ENCODE measurements around the gene TAS2R3. TPM values are rescaled to one million over a fixed set of nuclear protein-coding genes. Genes with fewer than 3 reads are reported as not detected.

Gene TAS2R3
- total and polyA plus RNA-seq, 9 of the 15 experiments (the other 6 are each of a cell fraction or from before 2014, with no cell fraction given) = 0.37 to 1.9 (median 1.2) TPM; not detected in 2

DNA sequence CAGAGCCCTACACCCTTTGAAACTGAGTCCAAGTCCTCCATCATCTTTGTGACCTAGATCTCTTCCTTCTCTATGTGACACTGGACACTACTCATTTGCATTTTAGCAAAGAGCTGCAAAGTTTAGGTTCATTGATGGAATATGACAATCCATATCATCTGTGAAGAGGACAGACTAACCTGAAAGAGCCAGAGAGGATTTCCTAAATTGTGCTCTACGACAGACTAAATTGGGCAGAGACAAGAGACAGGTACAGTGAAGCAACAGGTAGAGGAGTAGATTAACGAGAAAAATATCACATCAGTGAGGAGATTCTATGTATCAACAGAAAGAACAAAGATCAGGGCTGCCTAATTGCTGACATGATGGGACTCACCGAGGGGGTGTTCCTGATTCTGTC is at the start of gene TAS2R3 (continued):
- TF ChIP-seq, protein P1, sequence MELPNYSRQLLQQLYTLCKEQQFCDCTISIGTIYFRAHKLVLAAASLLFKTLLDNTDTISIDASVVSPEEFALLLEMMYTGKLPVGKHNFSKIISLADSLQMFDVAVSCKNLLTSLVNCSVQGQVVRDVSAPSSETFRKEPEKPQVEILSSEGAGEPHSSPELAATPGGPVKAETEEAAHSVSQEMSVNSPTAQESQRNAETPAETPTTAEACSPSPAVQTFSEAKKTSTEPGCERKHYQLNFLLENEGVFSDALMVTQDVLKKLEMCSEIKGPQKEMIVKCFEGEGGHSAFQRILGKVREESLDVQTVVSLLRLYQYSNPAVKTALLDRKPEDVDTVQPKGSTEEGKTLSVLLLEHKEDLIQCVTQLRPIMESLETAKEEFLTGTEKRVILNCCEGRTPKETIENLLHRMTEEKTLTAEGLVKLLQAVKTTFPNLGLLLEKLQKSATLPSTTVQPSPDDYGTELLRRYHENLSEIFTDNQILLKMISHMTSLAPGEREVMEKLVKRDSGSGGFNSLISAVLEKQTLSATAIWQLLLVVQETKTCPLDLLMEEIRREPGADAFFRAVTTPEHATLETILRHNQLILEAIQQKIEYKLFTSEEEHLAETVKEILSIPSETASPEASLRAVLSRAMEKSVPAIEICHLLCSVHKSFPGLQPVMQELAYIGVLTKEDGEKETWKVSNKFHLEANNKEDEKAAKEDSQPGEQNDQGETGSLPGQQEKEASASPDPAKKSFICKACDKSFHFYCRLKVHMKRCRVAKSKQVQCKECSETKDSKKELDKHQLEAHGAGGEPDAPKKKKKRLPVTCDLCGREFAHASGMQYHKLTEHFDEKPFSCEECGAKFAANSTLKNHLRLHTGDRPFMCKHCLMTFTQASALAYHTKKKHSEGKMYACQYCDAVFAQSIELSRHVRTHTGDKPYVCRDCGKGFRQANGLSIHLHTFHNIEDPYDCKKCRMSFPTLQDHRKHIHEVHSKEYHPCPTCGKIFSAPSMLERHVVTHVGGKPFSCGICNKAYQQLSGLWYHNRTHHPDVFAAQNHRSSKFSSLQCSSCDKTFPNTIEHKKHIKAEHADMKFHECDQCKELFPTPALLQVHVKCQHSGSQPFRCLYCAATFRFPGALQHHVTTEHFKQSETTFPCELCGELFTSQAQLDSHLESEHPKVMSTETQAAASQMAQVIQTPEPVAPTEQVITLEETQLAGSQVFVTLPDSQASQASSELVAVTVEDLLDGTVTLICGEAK (IDR thresholded peaks at IDR 0.05) = no peak
- TF ChIP-seq, protein P1 (CRISPR knock-in tag; IDR thresholded peaks at IDR 0.05) = no peak
- TF ChIP-seq, protein P2, sequence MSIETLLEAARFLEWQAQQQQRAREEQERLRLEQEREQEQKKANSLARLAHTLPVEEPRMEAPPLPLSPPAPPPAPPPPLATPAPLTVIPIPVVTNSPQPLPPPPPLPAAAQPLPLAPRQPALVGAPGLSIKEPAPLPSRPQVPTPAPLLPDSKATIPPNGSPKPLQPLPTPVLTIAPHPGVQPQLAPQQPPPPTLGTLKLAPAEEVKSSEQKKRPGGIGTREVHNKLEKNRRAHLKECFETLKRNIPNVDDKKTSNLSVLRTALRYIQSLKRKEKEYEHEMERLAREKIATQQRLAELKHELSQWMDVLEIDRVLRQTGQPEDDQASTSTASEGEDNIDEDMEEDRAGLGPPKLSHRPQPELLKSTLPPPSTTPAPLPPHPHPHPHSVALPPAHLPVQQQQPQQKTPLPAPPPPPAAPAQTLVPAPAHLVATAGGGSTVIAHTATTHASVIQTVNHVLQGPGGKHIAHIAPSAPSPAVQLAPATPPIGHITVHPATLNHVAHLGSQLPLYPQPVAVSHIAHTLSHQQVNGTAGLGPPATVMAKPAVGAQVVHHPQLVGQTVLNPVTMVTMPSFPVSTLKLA (conservative IDR thresholded peaks at IDR 0.05) = no peak
- TF ChIP-seq, protein P3, sequence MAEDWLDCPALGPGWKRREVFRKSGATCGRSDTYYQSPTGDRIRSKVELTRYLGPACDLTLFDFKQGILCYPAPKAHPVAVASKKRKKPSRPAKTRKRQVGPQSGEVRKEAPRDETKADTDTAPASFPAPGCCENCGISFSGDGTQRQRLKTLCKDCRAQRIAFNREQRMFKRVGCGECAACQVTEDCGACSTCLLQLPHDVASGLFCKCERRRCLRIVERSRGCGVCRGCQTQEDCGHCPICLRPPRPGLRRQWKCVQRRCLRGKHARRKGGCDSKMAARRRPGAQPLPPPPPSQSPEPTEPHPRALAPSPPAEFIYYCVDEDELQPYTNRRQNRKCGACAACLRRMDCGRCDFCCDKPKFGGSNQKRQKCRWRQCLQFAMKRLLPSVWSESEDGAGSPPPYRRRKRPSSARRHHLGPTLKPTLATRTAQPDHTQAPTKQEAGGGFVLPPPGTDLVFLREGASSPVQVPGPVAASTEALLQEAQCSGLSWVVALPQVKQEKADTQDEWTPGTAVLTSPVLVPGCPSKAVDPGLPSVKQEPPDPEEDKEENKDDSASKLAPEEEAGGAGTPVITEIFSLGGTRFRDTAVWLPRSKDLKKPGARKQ (CRISPR knock-in tag; IDR thresholded peaks at IDR 0.05) = no peak
- no peak for TF ChIP-seq CBFB (CRISPR knock-in tag; IDR thresholded peaks at IDR 0.05)
